NCI-H510A (cell line): Measurements from ENCODE around the gene CDH18.

Source experiments
- DNase-seq: peaks from one replicate; lab custom pipeline; 2025; lab: John Stamatoyannopoulos, UW

The CDH18 gene

DNA sequence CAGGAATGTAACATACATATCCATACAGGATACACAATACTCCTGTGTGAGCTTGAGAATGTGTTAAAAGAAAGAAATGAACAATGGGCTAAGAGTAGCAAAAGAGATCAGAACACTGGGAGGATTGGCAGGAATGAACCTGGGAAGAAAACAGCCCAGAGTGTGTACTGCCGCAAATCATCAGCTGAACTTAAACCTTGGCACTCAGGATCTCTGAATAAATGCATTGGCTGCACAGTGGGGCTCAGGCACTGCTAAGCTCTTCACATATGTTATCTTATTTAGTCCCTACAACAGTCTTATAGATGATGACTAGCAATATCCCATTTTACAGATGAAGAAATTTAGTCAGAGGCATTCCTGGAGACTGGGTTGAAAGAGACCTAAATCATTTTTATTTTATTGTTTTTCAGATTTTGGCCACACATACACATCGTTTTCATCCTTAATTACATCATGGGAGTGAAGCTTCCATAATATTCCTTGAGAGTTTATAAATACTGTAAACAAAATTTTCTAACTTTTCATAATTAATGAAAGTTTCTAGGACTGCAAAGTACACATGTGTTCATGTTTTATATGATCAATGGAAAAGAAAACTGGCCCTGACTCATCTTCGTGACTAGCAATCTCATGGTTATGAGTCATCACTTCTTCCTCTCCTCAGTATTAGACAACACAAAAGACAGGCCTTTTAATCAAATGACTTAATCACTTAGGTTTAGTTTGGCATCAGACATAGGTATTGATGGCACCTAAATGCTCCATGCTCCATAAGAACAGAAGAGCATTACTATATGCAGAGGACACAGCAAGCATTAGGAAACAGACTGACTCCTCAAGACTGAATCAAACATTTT, 59.2 kb downstream of the CDH18 start:
- DNase-seq: no peak

DNA sequence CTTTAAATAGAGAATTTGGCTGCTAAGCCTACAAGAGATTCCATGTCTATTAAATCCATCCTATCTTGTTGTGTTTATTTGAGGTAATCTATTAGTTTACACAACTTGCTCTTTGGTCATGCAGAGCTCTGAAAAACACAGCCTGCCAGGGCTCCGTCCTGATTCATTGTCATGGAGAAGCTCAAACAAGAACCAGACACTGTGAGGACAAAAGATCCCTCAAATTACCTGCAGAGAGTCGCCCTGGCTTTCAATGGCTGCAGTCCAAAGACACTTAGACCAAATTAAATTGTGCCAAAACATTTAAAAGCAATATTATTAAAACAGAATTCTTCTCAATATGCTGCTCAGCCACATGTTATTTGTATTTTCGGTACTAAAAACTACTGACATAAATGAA, 60.1 kb downstream of the CDH18 start:
- DNase-seq: no peak

DNA sequence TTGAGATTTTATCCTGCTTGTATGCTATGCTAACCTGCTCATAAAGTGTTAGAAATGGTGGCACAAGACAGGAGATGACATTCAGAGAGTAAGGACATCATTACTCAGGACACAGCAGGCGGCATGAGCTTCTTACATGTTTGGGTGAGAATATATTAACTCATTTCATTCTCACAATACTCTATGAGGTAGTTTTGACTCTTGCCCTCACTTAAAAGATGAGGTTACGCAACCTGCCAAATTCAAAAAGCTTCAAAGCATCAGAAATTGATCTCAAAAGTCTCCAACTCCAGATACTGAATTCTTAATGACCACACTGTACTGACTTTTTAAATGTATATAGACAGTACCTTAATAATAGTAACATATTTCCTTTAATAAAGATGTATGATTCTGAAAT, 60.8 kb downstream of the CDH18 start:
- DNase-seq: no peak

DNA sequence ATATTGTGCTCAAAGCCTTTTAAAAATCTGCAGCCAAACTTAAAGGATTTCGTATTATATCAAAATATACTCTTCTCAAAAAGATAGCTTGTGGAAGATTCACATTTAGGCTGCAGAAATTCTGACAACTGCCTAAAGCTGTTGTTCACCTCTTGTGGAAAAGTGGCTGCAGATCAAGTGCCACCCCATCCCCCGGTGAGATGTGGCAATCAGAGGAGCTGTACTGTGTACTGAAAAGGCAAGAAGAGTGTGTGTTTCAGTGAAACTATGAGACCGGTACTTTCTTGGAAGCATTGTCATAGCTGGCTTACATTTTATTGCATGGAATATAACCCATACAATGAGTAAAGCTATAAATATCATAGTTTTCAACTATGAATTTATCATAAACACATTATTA, 64.3 kb downstream of the CDH18 start:
- DNase-seq: no peak

DNA sequence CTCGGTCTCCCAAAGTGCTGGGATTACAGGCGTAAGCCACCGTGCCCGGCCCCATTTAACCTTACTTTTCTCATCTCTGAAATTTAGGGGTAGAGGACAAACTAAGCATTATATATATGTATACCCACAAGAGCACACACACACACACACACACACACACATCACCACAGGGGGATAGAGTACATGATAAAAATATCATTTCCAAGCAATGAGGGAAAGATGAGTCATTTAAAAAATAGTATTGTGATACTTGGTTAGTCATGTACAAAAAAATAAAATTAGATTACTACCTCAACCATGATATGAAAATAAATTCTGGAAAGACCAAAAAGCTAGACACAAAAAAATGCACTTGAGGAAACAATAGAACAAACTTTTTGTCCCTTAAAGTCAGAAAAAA, 67.2 kb downstream of the CDH18 start:
- DNase-seq: no peak

DNA sequence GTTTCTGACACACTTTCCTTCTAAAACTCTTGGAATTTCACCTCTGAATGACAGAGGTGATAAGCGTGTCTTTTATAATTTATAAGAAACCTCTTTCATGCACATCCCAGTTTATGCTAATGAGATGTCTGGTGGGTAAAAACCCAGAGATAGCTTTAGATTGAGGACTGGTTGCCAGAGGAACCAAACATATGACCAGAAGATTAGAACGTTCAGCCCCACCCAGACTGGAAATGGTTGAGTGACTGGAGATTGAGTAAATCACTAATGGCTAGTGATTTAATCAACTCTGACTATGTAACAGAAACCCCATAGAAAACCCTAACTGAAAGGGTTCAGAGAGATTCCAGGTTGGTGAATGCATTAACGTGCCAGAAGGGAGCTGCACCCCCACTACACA, 69.2 kb downstream of the CDH18 start:
- DNase-seq: no peak

DNA sequence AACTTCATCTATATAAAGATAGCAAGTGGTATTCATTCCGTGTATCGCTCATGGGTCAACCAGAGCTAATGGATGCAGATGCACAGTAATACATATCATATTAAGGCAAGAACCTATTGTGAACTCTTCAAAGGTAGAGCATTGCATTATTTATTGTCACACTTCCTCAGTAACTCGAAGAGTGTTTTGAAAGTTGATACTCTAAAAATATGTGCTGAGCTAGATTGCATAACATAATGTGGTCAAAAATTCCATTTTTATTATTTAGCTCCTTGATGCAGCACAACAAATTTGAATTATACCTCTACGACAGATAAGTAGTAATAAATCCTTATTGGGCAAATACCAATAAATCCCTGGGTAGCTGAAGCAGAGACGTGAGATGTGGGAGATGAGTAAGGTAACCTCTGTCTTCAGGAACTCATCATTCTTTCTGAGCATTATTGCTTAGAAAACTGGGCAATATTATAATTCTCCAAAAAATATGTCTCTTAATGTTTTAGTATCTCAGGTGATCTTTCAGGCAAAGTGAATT, 70.3 kb downstream of the CDH18 start:
- no peak for DNase-seq

DNA sequence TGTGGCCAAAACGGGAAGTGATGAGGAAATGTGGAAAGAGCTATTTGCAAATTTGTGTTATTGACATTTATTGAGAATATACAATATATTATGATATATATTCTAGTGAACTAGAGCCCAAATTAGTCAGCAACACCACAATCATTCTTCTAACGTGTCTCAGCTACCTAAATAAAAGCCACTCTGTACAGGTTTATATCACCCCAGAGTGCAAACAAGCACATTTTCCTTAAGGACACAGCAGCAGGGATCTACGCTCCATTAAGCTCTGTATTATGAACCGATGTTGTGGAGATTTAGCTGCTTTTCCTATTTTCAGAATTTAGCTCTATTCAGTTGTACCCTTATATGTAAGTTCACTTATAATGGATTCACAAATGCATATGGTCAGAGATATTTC, 77.9 kb downstream of the CDH18 start:
- no peak for DNase-seq

DNA sequence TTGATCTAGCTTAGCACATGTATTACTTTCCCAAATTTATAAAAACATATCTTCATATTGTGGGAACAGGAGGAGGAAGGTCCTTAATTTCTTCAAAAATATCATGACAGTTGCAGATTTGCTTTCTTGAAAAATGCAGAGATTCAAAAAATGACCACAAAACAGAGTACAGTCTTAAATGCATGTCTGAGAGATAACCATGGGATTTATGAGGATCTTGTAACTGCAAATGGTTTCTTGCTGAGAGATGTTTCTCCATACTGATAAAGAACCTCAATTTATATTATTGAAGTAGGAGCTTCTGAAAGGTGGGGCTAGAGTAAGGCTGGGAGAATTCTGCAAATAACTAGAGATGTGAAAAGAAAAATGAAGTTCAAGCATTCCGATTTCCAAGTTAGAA, 83.2 kb downstream of the CDH18 start:
- DNase-seq: no peak

DNA sequence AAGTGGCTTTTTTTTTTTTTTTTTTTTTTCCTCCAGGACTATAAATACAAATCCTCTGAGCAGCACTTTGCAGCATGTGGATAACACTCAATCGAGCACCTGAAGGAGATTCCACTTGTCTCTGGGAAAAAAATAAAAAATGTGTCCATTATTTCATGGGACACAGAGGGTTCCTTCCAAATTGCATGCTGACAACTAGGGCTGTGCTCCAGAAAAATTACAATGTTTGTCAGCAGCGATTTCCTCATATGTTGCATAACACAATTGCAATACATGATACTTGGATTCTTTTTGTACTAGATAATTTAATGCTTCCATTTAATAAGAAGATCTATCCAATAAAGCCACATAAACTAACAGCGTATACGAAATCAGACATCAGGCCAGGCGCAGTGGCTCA, 84.4 kb downstream of the CDH18 start:
- DNase-seq: no peak

DNA sequence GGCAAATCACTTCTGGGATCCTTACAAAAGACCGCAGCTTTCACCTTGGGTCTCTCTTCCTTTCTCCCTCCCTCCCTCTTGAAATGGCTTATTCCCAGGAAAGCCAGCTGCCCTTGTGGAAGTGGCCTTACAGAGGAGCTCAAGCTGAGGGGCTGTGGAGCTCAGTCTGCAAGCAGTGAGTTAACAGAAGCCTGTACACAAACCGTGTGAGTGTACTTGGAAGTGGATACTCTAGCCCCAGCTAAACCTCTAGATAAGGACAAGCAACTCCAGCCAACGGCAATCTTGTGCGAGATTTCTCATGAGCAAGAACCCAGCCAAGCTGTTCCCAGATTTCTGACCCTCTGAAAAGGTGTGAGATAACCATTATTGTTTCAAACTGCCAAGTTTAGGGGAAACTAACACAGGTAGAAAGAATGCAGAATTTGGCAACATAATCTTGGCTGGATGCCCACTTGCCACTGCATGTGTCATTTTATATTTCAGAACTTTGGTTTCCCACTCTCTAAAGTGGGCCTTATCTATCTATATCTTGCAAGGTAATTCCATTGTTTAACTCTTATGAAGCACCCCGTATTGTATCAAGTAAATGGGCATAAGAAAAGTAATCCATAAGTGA, 85.6 kb downstream of the CDH18 start:
- no peak for DNase-seq

DNA sequence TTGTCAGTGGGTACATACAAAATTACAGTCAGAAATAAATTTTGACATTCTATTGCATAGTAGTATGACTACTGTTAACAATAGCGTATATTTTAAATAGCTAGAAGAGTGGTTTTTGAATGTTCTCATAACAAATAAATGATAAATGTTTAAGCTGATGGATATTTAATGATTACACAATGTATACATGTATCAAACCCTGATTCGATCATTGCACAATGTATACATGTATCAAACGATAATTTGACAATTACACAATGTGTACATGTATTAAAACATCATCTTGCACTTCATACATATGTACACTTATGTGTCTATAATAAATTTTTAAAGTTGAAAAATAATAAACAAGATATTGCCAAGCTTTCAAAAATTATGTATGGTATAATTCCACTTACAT, 87.7 kb downstream of the CDH18 start:
- DNase-seq: no peak

DNA sequence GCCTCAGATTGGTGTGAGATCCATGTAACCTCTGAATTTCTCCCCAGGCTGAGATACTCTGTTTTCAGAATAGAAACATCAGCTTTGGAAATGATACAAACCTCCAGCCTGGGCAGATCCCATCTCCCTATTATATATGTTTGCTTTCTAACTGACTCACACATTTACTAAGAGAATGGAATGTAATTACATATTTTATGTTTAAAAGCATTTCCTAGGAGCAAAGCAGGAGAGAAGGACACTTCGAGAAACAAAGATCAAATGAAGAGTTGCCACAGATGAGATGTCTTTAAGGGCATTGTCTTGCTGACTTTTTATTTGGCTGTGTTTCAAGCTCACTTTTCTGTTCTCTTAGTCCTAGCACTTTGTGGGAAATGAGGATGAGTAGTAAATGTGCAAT, 96.3 kb downstream of the CDH18 start:
- DNase-seq: no peak

DNA sequence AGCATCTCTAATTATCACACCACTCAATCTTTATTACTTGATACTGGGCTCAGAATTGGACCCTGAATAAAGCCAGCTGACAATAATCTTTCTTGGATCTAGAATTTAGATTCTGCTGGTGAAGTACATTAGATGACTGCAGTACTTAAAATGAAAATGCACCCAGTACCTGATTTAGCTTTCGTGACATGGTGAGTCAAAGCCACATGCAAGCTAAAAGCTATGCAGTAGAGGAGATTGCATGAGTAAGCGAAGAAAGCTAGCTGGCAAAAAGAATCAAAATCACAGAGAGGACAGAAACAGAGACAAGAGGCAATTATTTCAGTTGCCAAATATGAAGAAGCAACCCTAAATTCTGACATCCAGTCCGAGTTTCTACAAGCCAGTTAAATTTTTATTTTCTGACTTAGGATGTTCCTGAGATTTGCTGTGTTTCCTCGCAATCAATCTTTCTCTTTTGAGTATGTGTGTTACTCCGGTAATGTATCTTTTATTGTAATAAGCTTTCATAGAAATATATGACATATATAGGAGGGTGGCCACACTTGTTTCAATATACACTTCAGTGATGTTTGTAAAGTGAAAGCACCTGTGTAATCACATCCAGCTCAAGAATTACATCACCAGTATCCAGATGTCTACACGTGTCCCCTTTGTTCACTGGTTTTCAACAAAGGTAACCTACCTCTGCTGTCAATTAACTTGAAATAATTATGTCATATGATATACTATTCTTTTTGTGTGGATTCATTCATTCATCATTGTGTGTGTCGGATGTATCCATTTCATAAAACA, 101.7 kb downstream of the CDH18 start:
- peak; percentile 24 for DNase-seq

DNA sequence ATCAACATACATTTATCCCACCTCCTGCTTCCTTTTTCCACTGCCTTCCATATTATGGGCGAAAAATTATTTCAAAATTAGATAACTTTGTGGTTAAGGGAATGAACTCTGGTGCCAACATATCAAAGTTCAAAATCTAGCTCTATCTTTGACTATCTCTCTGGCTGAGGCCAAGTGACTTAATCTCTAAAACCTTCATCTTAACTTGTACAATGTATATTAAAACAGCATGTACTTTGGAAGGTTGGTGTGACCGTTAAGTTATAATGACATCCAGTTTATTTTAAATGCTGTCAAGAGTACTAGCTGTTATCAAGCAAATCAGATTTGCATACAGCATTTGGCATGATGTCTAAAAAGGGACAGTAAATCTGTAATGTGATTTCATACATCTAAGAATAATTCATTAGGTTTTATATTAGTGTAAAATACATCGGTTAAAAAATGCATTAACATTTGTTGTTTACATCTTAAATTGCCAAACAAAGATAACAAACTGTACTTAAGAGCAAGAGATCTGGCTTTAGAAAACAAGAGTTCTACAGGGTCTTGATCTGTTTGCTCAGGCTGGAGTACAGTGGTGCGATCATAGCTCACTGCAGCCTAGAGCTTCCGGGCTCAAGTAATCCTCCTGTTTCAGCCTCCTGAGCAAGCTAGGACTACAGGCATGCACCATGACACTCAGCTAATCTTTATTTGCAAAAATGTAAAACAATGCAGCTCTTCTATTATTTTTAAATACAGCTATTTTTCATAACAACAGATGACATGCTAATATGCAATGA, 102.8 kb downstream of the CDH18 start:
- no peak for DNase-seq

DNA sequence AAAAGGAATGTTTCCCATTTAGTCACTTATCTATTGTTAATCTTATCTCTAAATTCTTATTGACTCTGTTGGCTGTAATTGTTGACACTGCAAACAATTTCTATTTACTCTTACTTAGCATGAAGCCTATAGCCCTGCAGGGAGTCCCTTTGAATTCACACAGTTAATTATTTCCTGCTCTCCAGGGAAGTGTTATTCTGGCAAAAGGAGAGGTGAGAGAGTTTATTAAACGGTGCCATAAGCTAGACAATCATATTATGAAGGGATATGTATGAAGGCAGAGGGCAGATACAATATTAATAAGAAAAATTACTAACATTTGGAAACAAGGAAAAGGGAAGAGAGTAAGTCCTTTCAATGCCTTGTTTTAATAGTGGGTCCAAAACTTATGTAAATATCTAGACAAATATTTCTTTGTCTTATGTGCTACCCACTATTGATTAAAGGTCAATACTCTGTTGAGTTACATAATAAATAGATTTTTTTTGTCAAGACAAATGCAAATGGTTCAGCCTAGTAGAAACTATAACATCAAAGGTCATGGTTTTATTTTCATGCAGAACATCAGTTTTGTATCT, 107.1 kb downstream of the CDH18 start:
- peak; percentile 61 for DNase-seq

DNA sequence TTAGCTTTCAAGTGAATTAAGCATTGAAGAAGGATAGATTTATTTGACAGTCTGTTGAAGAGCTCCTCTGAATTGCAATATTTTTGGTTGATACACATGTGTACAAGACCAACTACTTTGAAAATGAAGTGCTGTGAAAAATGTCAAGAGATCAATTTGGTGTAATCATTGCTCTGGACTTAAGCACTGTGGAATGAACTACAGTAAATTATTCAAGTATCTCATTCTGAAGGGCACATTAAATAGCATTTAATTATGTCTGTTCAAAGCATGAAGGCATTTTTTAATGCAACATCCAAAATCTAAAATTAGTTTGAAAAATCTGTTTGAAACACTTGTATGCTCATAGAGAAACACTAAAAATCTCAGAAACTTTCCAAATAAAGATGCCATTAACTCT, 107.5 kb downstream of the CDH18 start:
- no peak for DNase-seq

DNA sequence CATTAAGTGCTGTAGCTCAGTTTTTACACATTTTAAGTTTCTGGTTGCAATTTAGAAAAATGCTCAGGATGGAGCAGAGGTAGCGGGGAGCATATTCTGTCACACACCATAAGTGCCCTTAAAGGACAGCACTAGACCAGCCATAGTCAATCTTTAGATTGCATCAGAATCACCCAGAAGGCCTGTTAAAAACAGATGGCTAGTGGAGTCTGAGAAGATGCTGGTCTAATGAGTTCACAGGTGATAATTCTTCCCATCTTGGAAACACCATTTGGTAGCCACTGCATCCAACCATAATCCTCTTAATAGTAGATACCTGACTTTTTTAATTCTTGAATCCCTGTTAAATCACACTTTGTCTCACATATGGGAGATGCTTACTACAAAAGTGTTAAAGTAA, 113.2 kb downstream of the CDH18 start:
- no peak for DNase-seq

DNA sequence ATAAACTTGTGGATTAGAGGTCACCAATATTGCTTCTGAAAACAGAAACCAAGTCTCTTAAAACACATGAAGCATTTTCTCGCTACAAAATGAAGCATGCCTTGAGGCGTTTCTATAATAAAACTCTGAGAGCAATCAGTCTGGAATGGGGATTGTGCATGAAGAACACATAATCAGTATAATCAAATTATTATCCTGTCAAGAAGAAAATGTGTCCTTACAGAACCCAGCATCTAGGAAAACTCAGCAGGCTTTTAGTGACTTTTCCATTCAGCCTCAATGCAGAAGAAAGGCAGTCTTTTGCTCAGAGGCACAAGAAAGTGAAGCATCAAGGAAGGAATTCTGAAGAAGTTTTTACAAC, 121.9 kb downstream of the CDH18 start:
- no peak for DNase-seq

DNA sequence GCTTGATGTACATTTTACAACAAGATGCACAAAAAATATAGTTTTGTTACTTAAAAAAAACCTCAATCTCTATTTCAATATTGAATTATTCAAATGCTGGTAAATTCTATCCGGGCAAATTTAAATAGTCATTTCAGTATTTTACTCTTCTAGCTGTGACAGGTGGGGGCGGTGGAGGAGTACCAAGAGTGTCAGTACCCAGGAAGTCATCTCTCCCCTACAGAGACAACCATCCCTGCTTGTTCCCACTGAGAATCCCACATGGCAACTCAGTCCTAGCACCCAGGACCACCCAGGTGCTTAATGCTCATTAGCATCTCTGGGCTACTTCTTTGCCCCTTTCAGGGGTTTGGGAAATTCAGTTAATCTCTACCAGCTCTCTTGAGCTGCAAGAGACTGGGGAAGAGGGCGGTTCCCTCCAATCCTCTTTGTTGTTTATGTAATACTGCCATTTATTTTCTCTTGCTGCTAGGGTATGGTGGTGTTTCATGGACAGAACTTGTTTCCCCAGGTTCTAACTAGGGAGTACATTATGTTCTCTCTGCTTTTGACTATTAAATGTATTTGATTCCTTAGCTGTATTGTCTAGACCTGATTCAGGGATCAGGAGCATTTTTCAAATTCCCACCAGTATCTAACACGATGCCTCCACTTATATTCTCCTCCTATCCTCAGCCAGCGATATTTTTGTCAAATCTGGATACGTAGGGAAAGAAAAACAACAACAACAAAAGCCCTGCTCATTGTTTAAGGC, 122.5 kb downstream of the CDH18 start:
- DNase-seq: no peak

DNA sequence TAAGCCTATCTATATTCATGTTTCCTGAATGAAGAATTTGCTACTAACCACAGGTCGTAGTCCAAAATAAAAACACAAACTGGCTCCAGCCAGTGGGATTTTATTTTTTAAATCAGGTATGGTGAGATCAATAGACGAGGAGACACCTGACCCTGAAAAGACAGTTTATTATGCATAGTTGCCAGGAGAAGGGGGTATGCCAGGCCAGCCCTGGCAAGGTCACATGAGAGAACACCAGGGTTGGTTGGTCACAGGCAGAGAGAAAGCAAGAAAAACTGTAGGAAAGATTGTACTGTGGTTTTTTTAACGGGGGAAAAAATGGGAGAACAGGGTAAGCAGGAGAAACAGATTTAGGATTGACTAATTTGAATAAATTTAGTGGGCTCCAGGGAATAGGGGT, 125.3 kb downstream of the CDH18 start:
- no peak for DNase-seq
